Tibial artery (tissue), 4 donors: Measurements from ENCODE around the gene HOXA2.

ENCODE experiments used
- DNase-seq, 2 donors: peaks; one replicate each; pipeline ENCODE4 v3.0.0-alpha.2; 2019
- H3K27ac ChIP-seq, 2 donors: fragments of 200-600 bp; sonication (generic) in 1 of 2; 1 replicate in 1 of 2; 2 replicates in 1 of 2; pipeline ENCODE4 v1.5.1; 2018 to 2019; ENCODE audit warnings: mild to moderate bottlenecking in 1 of 2
- H3K27me3 ChIP-seq, 2 donors: fragments of 200-600 bp; sonication (generic) in 1 of 2; one replicate each; pipeline versions ENCODE4 v1.5.1 to v1.6.0; 2016 to 2019
- H3K36me3 ChIP-seq, 3 donors: fragments of 200-600 bp; sonication (generic) in 2 of 3; one replicate each; pipeline ENCODE4 v1.5.1; 2016 to 2019; ENCODE audit warnings: mild to moderate bottlenecking in 2 of 3
- H3K4me1 ChIP-seq, 4 donors: fragments of 200-600 bp; sonication (generic) in 2 of 4; 1 replicate in 3 of 4; 2 replicates in 1 of 4; pipeline ENCODE4 v1.5.1; 2016 to 2019
- H3K4me3 ChIP-seq, 2 donors: fragments of 200-600 bp; sonication (generic) in 1 of 2; 1 replicate in 1 of 2; 2 replicates in 1 of 2; pipeline ENCODE4 v1.5.1; 2018 to 2019; ENCODE audit warnings: mild to moderate bottlenecking in 2 of 2
- H3K9me3 ChIP-seq, 3 donors: fragments of 200-600 bp; sonication (generic) in 1 of 3; one replicate each; pipeline ENCODE4 v1.5.1; 2016 to 2019
- CTCF ChIP-seq, 2 experiments: fragments of 200-600 bp in 1 of 2; fragments of 450-650 bp in 1 of 2; IDR thresholded peaks; one replicate each; pipeline ENCODE4 v1.5.1; 2017 to 2019; ENCODE audit warnings: antibody characterized with exemption in 2 of 2, mild to moderate bottlenecking in 1 of 2, moderate library complexity in 1 of 2
- intact Hi-C: fragments of 100-400 bp; cut with DNase I; formaldehyde crosslinking; loops from one replicate; pipeline ENCODE4 v1.15.0; 2023; ENCODE audit warnings: low total_unique reads

The HOXA2 gene

GRCh38 chr7:27140126-27140857 is 37.8 kb upstream of the HOXA2 start:
- Histone ChIP-seq H3K36me3 (peaks cover 43 to 46% (median 45%) of the 10 kb centered on the region in 3 donors), H3K27ac (no peak overlapping the region), H3K27me3 (no peaks in the 10 kb centered on the region), H3K4me1 (peaks cover 0 to 21% (median 12%) of the 10 kb centered on the region in 4 donors), H3K4me3 (no peak overlapping the region), H3K9me3 (no peaks in the 10 kb centered on the region)
- TF ChIP-seq CTCF (IDR thresholded peaks at IDR 0.05), result no peak
- no peak for DNase-seq
- intact Hi-C loops, result loop anchor here (5.0 kb wide), 1 partner anchor 43 kb away; the partner anchor contains the start of gene HOXA1

DNA sequence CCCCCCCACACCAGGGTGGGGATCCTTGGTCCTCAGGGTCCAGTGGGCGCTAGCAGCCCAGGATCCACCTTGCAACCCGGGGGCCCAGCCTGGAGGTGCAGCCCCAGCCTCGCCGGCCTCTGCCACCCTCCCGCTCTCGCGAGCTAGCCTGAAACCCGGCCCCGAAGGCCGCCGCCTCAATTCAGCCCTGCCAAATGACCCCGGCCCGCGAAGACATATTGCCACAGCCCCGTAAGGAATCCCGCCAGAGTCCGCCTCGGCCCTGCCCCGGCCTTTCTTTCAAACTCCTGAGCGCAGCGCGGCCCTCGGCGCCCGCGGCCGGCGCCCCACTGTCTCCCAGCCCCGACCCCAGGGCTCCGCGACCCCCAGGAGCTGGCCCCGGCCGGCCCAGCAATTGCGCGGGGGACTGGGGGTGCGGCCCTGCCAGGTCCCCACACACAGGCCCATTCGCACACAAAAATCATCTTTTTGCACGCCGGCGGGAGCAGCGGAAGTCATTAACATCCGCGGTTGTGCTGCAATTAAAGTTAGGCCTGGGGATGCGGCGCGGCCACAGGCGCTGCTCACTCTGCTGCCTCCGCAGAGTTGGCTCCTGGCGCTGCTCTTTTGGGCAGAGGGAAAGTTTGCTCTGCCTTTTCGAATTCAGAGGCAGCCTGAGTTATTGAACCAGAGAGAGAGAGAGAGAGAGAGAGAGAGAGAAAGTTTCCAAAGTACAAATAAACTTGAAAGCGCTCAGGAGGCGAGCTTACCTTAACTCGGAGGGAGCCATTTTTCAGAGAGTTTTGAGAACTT is 37.0 kb upstream of the HOXA2 start:
- Histone ChIP-seq H3K4me1 (peaks cover 0 to 27% (median 12%) of the 10 kb centered on the region in 4 donors), H3K36me3 (peaks cover 35 to 39% (median 37%) of the 10 kb centered on the region in 3 donors), H3K27ac (peak overlapping the region in 1 of 2 donors; percentile 20), H3K27me3 (no peaks in the 10 kb centered on the region), H3K4me3 (no peak overlapping the region), H3K9me3 (no peaks in the 10 kb centered on the region)
- TF ChIP-seq CTCF (IDR thresholded peaks at IDR 0.05), result no peak
- intact Hi-C loops, result loop anchor here (5.0 kb wide), 1 partner anchor 42 kb away; the partner anchor contains the start of gene HOXA1
- DNase-seq, result peak in 1 of 2 donors; percentile 62

DNA sequence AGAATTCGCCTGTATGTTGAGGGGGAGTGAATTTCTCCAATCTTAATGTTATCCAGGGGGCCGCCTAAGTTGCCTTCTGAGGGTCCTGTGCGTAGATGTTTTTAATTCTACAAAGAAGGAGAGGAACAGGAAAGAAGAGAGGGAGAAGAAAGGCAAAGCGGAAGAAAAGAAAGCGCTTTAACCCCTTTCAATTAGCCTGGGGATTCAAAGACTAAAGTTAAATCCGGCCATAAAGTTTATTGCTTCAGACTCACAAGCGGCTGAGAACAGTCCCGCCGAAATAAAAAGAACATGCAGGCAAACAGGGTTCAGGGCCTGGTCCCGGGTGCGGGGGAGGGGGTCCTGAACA is 36.5 kb upstream of the HOXA2 start:
- Histone ChIP-seq H3K27me3 (no peaks in the 10 kb centered on the region), H3K4me1 (peaks cover 0 to 32% (median 14%) of the 10 kb centered on the region in 4 donors), H3K36me3 (peaks cover 30 to 33% (median 32%) of the 10 kb centered on the region in 3 donors), H3K9me3 (no peaks in the 10 kb centered on the region), H3K27ac (peak overlapping the region; percentile 9 to 20), H3K4me3 (no peak overlapping the region)
- DNase-seq, result no peak
- TF ChIP-seq CTCF (IDR thresholded peaks at IDR 0.05), result no peak
- intact Hi-C loops, result no loop called here

DNA sequence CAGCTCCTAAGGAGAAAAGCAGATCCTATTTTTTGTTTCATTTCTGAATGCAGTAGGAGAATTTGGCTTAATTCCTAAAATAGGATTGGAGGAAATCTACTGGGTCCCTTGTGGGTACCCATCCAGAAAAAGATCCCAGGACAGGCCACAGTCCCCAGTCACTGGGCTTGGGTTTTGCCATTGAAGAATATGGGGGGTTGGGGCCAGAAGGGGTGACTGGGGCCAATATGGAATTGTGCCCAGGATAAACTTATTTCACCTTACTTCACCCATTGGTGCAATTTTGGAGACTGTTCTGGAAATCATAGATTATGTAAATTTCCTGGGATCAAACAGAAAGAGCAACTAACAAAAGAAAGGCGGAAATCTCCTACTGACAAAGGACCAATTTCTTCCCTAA is 36.0 kb upstream of the HOXA2 start:
- H3K4me3 ChIP-seq, result no peak overlapping the region
- DNase-seq, result no peak
- intact Hi-C loops, result no loop called here
- H3K27ac ChIP-seq, result peak overlapping the region; percentile 9 to 20
- TF ChIP-seq CTCF (IDR thresholded peaks at IDR 0.05), result no peak
- H3K27me3 ChIP-seq, result no peaks in the 10 kb centered on the region
- peaks cover 0 to 32% (median 15%) of the 10 kb centered on the region in 4 donors for H3K4me1 ChIP-seq
- H3K36me3 ChIP-seq, result peaks cover 25 to 28% (median 28%) of the 10 kb centered on the region in 3 donors
- no peaks in the 10 kb centered on the region for H3K9me3 ChIP-seq

- Histone ChIP-seq H3K4me1 (peaks cover 0 to 32% (median 15%) of the 10 kb centered on the region in 4 donors), H3K27ac (peak overlapping the region in 1 of 2 donors; percentile 16)
Measured at GRCh38 chr7:27137640-27138315, 35.3 kb upstream of the HOXA2 start.

More at GRCh38 chr7:27137640-27138315, 35.3 kb upstream of the HOXA2 start:
- no peak for DNase-seq
- intact Hi-C loops, result no loop called here
- no peak for TF ChIP-seq CTCF (IDR thresholded peaks at IDR 0.05)
- no peaks in the 10 kb centered on the region for H3K27me3 ChIP-seq
- H3K9me3 ChIP-seq, result no peaks in the 10 kb centered on the region
- peaks cover 18 to 23% (median 21%) of the 10 kb centered on the region in 3 donors for H3K36me3 ChIP-seq
- H3K4me3 ChIP-seq, result no peak overlapping the region
